GM18517 (cell line): ENCODE measurements around the gene PAGR1.
"Not testable (repeated sequence)": the region's sequence is repeated elsewhere in the genome, so short reads cannot be mapped to it uniquely, and the experiment has no call there.

Experiments used
- ATAC-seq: cut with Tn5 transposase; IDR thresholded peaks from one replicate; pipeline ENCODE4 v1.9.1; 2021; ENCODE audit warnings: mild to moderate bottlenecking, moderate library complexity; ENCODE audit not compliant: unreplicated experiment

The PAGR1 gene

DNA sequence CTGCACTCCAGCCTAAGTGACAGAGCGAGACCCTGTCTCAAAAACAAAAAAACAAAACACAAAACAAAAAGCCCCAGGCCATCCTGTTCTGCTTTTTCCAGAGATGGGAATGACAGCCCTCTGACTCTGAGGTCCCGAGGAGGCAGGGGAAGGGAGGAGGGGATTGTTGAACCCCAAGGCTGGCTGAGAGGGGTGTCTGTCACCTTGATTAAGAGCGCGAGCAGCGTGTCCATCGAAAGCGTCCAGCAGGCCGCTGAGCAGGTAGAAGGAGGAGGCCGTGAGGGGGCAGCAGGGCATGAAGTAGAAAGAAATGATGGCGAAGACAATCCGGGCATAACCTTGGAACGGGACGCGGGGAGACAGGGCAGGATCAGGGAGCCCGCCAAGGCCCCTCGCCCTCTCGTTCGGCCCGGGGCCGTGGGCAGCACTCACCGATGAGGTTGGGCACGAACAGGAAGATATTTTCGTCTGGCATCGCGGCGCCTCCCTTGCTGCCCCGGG is 46.5 kb downstream of the PAGR1 start:
- ATAC-seq, result no peak

DNA sequence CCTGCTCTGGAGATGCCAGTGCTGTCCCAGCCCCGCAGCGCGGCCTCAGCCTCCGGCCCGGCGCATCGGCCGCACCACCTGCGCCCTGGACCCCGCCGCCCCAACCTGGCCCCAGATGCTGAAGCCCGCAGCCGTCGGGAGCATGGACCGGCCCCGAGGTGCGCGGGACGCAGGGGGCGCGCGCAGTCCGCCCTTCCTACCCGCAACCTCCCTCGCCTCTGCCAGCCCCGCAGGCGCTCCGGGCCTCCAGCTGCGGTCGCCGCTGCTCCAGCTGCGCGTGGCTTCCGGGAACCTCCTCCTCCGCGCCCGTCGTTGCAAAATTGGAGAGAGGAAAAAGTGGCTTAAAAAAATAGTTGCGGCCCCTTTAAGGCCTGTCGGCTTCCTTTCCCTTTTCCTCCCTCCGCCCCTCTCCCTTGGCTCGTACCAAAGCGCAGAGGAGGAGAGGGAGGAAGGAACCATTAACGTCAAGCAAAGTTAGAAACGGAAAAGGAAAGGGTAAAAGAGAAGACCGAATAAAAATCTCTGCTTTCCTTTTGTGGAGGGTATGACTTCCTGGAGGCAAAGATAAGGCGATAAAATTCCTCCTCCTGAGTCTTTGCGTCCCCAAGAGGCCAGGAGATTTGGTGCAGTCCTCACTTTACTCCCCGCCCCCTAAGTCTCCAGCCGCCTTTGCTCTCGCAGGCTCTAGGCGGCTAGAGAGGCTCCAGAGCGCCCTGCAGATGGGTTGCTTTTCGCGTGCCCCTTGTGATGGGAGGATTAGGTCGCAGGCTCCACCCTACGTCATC is 47.1 kb downstream of the PAGR1 start, which contains the start of gene CDIPT:
CDIPT (minus strand) TSS at position 343 of the 785 bp plus-strand sequence. CDS start 369 bp downstream, outside the sequence.
- peak; percentile 82 for ATAC-seq

GRCh38 chr16:29863669-29863984 is 47.7 kb downstream of the PAGR1 start:
- no peak for ATAC-seq

DNA sequence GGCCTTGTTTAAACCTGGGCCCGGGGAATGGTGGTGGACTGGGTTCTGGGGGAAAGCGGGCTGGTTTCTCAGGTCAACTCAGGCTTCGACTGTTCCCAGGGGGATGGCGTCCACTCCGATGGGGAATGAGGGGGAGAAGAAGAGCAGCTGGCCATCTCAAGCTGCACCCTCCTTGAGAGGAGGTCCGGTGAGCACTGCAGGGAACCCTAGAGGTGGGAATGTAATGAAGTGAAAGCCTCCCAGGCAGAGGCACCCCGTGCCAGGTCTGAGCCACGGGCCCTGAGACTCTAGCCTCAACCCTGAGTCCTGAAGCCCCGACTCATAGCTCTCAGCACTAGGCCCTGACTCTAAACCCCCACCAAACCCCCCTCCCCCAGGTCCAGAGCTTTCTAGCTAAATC is 48.3 kb downstream of the PAGR1 start:
- no peak for ATAC-seq

DNA sequence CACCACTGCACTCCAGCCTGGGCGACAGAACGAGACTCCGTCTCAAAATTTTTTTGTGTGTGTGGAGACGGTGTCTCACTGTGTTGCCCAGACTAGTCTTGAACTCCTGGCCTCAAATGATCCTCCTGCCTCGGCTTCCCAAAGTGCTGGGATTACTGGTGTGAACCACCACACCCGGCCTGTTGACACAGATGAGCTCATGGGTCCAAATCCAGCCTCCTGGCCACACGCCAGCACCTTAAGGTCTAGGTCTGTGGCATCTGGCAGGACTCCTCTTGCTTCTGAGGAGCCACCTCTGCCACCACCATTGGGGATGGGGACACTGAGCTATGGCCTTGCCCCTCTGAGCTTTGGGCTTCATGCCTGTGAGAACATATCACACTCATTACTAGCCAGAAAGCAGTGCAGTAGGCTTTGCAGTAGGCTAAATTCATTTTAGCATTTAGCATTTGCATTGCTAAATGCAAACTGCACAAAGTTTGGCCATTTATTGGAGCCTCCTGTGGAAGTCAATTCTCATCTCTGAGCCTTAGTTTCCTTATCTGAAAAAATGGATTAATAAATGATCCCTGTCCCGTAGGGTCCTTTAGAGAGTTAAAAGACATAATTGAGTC is 52.6 kb downstream of the PAGR1 start:
- no peak for ATAC-seq

DNA sequence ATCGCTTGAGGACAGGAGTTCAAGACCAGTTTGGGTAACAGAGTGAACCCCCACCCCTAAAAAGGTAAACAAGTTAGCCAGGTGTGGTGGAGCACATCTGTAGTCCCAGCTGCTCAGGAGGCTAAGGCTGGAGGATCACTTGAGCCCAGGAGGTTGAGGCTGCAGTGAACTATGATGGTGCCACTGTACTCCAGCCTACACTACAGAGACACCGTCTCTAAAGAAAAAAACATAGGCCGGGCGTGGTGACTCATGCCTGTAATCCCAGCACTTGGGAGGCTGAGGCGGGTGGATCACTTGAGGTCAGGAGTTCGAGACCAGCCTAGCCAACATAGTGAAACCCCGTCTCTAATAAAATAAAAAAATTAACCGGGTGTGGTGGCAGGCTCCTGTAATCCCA is 53.1 kb downstream of the PAGR1 start:
- not testable (repeated sequence) for ATAC-seq
